Breast epithelium (tissue), 4 donors: Measurements from ENCODE around the gene SOD1. TPM values are rescaled to one million over a fixed set of nuclear protein-coding genes. Genes with fewer than 3 reads are reported as not detected.
A peak's percentile ranks its signal among the peaks of the same experiment; 100 is the strongest.
"Not testable (repeated sequence)": the region's sequence is repeated elsewhere in the genome, so short reads cannot be mapped to it uniquely, and the experiment has no call there.

Experiments used
- DNase-seq, 2 donors: peaks; one replicate each; pipeline ENCODE4 v3.0.0-alpha.2; 2019; ENCODE audit warnings: low spot score in 2 of 2
- H3K27ac ChIP-seq, 2 donors: fragments of 200-600 bp; sonication (generic) in 1 of 2; one replicate each; pipeline ENCODE4 v1.5.1; 2016 to 2019; ENCODE audit warnings: mild to moderate bottlenecking in 1 of 2
- H3K27me3 ChIP-seq, 2 donors: fragments of 200-600 bp; sonication (generic) in 1 of 2; one replicate each; pipeline versions ENCODE4 v1.5.1 to v1.6.0; 2017 to 2019; ENCODE audit warnings: control low read depth in 1 of 2, mild to moderate bottlenecking in 1 of 2
- H3K36me3 ChIP-seq: fragments of 200-600 bp; one replicate; pipeline ENCODE4 v1.5.1; 2019
- H3K4me1 ChIP-seq, 2 donors: fragments of 200-600 bp; sonication (generic); one replicate each; pipeline ENCODE4 v1.5.1; 2016 to 2019; ENCODE audit warnings: control low read depth in 1 of 2
- H3K4me3 ChIP-seq, 3 donors: fragments of 200-600 bp; sonication (generic); 1 replicate in 2 of 3; 2 replicates in 1 of 3; pipeline ENCODE4 v1.5.1; 2016 to 2019; ENCODE audit warnings: mild to moderate bottlenecking in 3 of 3, moderate library complexity in 2 of 3
- H3K9me3 ChIP-seq, 2 donors: fragments of 200-600 bp; sonication (generic) in 1 of 2; one replicate each; pipeline ENCODE4 v1.5.1; 2016 to 2019; ENCODE audit warnings: control low read depth in 1 of 2
- POLR2A ChIP-seq: fragments of 450-650 bp; IDR thresholded peaks from one replicate; pipeline ENCODE4 v1.6.1; 2016; ENCODE audit warnings: antibody characterized with exemption, mild to moderate bottlenecking, moderate library complexity
- POLR2AphosphoS5 ChIP-seq, 3 donors: sonication (generic); formaldehyde crosslinking; IDR thresholded peaks; one replicate each; pipeline ENCODE4 v1.6.1; 2017; ENCODE audit warnings: antibody characterized with exemption in 3 of 3
- intact Hi-C: fragments of 100-400 bp; cut with DNase I; formaldehyde crosslinking; loops from one replicate; pipeline ENCODE4 v1.15.1; 2023; ENCODE audit warnings: low total_unique reads
- total RNA-seq, 3 donors: library from RNA; depleted of rRNA; stranded (reverse); fragments of >200 nt; gene quantifications; one replicate each; pipeline ENCODE4 v1.1.0, GENCODE V29; 2016
- TF ChIP-seq, protein P1 (sequence below), 3 donors: fragments of 450-650 bp; IDR thresholded peaks; one replicate each; pipeline ENCODE4 v1.5.1; 2016 to 2017; ENCODE audit warnings: antibody characterized with exemption in 3 of 3, mild to moderate bottlenecking in 3 of 3, moderate library complexity in 3 of 3

SOD1 gene
- total RNA-seq, 3 donors from 2014 or later: 214 to 314 (median 218) TPM

DNA sequence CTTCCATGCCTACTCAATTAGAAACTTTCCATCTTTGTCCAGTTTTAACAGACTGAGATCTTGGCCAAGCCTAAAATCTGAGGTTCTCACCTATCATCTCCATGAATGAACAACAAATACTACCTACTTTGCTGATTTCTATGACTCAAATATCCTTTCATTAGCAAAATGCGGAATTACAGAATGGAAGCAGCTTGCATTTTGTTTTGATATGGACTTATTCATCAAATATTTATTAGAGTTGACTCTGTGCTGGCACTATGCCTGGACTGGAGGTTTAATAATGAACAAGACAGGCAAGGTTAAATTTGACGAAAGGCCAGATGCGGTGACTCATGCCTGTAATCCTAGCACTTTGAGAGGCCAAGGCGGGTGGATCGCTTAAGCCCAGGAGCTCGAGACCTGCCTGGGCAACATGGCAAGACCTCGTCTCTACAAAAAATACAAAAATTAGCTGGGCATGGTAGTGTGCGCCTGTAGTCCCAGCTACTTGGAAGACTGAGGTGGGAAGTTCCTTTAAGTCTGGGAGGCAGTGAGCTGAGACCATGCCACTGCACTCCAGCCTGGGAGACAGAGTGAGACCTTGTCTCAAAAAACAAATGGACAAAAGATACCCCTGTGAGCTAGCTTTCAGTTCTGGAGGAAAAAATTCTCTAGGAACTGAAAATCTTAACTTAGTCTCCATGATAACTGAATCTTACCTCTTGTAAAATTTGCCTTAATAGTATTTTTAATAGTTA lies 29.4 kb upstream of the SOD1 start:
- Histone ChIP-seq H3K9me3 (no peaks in the 10 kb centered on the region), H3K4me3 (no peak overlapping the region), H3K27me3 (no peaks in the 10 kb centered on the region), H3K36me3 (no peaks in the 10 kb centered on the region), H3K4me1 (no peaks in the 10 kb centered on the region), H3K27ac (peak overlapping the region in 1 of 2 donors; percentile 22)
- intact Hi-C loops: no loop called here
- DNase-seq: peak; percentile 66 to 72
- TF ChIP-seq POLR2A (no peak), POLR2AphosphoS5 (IDR thresholded peaks at IDR 0.05) (no peak)
- TF ChIP-seq, protein P1, sequence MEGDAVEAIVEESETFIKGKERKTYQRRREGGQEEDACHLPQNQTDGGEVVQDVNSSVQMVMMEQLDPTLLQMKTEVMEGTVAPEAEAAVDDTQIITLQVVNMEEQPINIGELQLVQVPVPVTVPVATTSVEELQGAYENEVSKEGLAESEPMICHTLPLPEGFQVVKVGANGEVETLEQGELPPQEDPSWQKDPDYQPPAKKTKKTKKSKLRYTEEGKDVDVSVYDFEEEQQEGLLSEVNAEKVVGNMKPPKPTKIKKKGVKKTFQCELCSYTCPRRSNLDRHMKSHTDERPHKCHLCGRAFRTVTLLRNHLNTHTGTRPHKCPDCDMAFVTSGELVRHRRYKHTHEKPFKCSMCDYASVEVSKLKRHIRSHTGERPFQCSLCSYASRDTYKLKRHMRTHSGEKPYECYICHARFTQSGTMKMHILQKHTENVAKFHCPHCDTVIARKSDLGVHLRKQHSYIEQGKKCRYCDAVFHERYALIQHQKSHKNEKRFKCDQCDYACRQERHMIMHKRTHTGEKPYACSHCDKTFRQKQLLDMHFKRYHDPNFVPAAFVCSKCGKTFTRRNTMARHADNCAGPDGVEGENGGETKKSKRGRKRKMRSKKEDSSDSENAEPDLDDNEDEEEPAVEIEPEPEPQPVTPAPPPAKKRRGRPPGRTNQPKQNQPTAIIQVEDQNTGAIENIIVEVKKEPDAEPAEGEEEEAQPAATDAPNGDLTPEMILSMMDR (IDR thresholded peaks at IDR 0.05): no peak

DNA sequence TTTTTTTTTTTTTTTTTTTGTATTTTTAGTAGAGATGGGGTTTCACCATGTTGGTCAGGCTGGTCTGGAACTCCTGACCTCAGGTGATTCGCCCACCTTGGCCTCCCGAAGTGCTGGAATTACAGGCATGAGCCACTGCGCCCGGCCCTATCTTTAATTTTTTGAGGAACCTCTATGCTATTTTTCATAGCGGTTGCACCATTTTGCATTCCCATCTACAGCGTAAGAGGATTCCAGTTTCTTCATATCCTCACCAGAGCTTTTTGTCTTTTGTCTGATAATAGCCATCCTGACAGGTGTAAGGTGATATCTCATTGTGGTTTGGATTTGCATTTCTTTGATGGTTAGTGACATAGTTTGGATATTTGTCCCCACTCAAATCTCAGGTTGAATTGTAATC lies 27.6 kb upstream of the SOD1 start:
- intact Hi-C loops, DNase-seq, H3K4me1 ChIP-seq, H3K36me3 ChIP-seq, H3K4me3 ChIP-seq, H3K9me3 ChIP-seq, H3K27ac ChIP-seq, H3K27me3 ChIP-seq: not testable (repeated sequence)

DNA sequence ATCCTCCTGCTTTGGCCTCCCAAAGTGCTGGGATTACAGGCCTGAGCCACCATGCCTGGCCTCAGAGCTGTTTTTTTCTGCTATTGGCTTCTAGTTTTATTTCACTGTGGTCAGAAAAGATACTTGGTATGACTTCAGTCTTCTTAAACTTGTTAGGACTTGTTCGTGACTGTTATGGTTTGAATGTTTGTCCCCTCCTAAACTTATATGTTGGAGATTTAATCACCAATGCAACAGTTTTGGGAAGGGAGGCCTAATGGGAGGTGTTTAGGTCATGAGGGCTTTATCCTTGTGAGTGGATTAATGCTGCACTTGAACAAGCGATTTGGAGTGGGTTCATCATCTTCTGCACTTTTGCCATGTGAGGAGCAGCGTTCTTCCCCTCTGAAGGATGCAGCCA lies 24.5 kb upstream of the SOD1 start:
- Histone ChIP-seq H3K27me3 (no peaks in the 10 kb centered on the region), H3K9me3 (peaks cover 0 to 8% of the 10 kb centered on the region in 2 donors), H3K27ac (no peak overlapping the region), H3K36me3 (no peaks in the 10 kb centered on the region), H3K4me3 (no peak overlapping the region), H3K4me1 (no peaks in the 10 kb centered on the region)
- DNase-seq: no peak
- intact Hi-C loops: no loop called here
- TF ChIP-seq POLR2AphosphoS5 (IDR thresholded peaks at IDR 0.05) (no peak), POLR2A (no peak)
- TF ChIP-seq, protein P1 (IDR thresholded peaks at IDR 0.05): no peak

DNA sequence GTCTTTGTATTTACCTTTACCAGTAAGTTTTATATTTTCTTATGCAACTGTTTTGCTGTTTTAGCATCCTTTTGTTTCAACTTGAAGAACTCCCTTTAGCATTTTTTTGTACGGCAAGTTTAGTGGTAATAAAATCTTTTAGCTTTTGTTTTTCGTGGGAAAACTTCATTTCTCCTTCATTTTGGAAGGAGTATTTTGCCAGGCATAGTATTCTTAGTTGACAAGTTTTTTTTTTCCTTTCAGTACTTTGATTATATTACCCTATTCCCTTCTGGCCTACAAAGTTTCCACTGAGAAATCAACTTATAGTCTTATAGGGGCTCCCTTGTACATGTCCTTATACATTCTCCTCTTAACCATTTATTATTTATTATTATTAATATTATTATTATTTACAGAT lies 22.6 kb upstream of the SOD1 start:
- no peaks in the 10 kb centered on the region for H3K36me3 ChIP-seq
- no peak for DNase-seq

DNA sequence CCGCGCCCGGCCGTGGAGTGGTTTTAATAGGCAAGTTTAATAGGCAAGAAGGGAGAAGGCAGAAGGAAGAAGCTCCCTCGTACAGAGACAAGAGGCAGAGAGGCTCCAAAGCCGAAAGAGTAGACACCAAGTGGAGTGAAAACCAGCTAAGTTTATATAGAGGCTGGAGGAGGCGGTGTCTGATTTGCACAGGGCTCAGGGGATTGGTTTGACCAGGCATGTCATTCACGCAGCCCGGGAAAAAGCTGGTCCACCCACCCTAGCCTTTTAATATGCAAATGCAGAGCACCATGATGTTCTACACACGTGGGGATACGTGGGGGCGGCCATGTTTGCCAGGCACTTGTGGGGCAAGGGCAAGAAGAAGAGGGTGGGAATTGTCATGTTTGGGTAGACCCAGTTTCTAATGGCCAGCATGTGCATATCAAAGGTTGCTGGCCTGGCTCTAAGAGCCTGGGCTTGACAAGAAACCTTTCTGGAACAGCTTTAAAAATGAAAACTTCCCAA lies 18.0 kb upstream of the SOD1 start:
- TF ChIP-seq, protein P1 (IDR thresholded peaks at IDR 0.05): no peak
- TF ChIP-seq POLR2AphosphoS5 (IDR thresholded peaks at IDR 0.05) (no peak), POLR2A (no peak)
- Histone ChIP-seq H3K4me1 (no peaks in the 10 kb centered on the region), H3K9me3 (peaks cover 0 to 8% of the 10 kb centered on the region in 2 donors), H3K27ac (no peak overlapping the region), H3K27me3 (no peaks in the 10 kb centered on the region), H3K4me3 (no peak overlapping the region), H3K36me3 (no peaks in the 10 kb centered on the region)
- intact Hi-C loops: no loop called here
- no peak for DNase-seq

More for the DNA sequence above, 22.6 kb upstream of the SOD1 start:
- intact Hi-C loops: no loop called here
- Histone ChIP-seq H3K4me1 (no peaks in the 10 kb centered on the region), H3K27me3 (no peaks in the 10 kb centered on the region), H3K9me3 (peaks cover 0 to 8% of the 10 kb centered on the region in 2 donors), H3K27ac (no peak overlapping the region), H3K4me3 (no peak overlapping the region)
- TF ChIP-seq POLR2AphosphoS5 (IDR thresholded peaks at IDR 0.05): no peak
- TF ChIP-seq, protein P1 (IDR thresholded peaks at IDR 0.05): no peak
- no peak for TF ChIP-seq POLR2A
